ENCODE data around the gene ABHD16B. TPM values are rescaled to one million over a fixed set of nuclear protein-coding genes. Genes with fewer than 3 reads are reported as not detected.

Gene ABHD16B
- total and polyA plus RNA-seq, 2 of the 13 experiments (the other 11 are each of a cell fraction or from before 2014, with no cell fraction given): not detected

- TF ChIP-seq ZNF770 (CRISPR knock-in tag; IDR thresholded peaks at IDR 0.05) (no peak; the same call in 1 of the 2 replicates), ZNF331 (CRISPR knock-in tag; IDR thresholded peaks at IDR 0.05) (peak; percentile 90), GFI1 (CRISPR knock-in tag; IDR thresholded peaks at IDR 0.05; ENCODE audit: borderline replicate concordance) (peak; percentile 74; the same call in 1 of the 2 replicates), ZNF10 (CRISPR knock-in tag; IDR thresholded peaks at IDR 0.05; ENCODE audit: borderline replicate concordance, low read depth) (no peak), KMT2A (CRISPR knock-in tag; IDR thresholded peaks at IDR 0.05) (peak; percentile 83), BCLAF1 (IDR thresholded peaks at IDR 0.05) (no peak), BORCS8-MEF2B (CRISPR knock-in tag; IDR thresholded peaks at IDR 0.05) (peak; percentile 68), SNAI1 (CRISPR knock-in tag; IDR thresholded peaks at IDR 0.05; ENCODE audit: borderline replicate concordance) (no peak), ZNF20 (CRISPR knock-in tag; IDR thresholded peaks at IDR 0.05) (no peak), KLF6 (CRISPR knock-in tag; IDR thresholded peaks at IDR 0.05) (peak; percentile 91), NR1H2 (CRISPR knock-in tag; IDR thresholded peaks at IDR 0.05; ENCODE audit: borderline replicate concordance, low read depth) (peak; percentile 76; the same call in 1 of the 2 replicates), GATAD2A (CRISPR knock-in tag; IDR thresholded peaks at IDR 0.05) (peak; percentile 78; the same call in 1 of the 2 replicates), HNRNPL (IDR thresholded peaks at IDR 0.05; ENCODE audit: low read depth, low read length) (peak; percentile 57; the same call in 1 of the 2 replicates), SIX4 (CRISPR knock-in tag; IDR thresholded peaks at IDR 0.05) (no peak), MEIS2 (CRISPR knock-in tag; IDR thresholded peaks at IDR 0.05) (peak; percentile 32; the same call in 1 of the 2 replicates), ZNF3 (CRISPR knock-in tag; IDR thresholded peaks at IDR 0.05) (peak; percentile 81), ZUFSP (CRISPR knock-in tag; IDR thresholded peaks at IDR 0.05; ENCODE audit: borderline replicate concordance) (no peak), ZNF546 (CRISPR knock-in tag; conservative IDR thresholded peaks at IDR 0.05) (0 out of 2 replicates have a peak, but pooled peaks have one; percentile 7), ZNF678 (CRISPR knock-in tag; IDR thresholded peaks at IDR 0.05) (0 out of 2 replicates have a peak, but pooled peaks have one; percentile 54), NFIC (IDR thresholded peaks at IDR 0.05; ENCODE audit: low read length) (no peak; the same call in 1 of the 2 replicates), PAX8 (CRISPR knock-in tag; IDR thresholded peaks at IDR 0.05; ENCODE audit: borderline replicate concordance) (peak; percentile 74), ELF3 (CRISPR knock-in tag; IDR thresholded peaks at IDR 0.05) (peak; percentile 99), THAP11 (CRISPR knock-in tag; IDR thresholded peaks at IDR 0.05) (peak; percentile 87), SIN3B (IDR thresholded peaks at IDR 0.05; ENCODE audit: low read length) (no peak), ZNF7 (CRISPR knock-in tag; IDR thresholded peaks at IDR 0.05) (no peak; the same call in none of the 2 replicates), NFYB (CRISPR knock-in tag; IDR thresholded peaks at IDR 0.05) (no peak; the same call in 1 of the 2 replicates)
These were observed 2.7 kb downstream of the ABHD16B start (continued) for GRCh38 chr20:63863798-63864544.

All from HepG2 (cell line).